NT2/D1 (cell line): ENCODE data around the gene ARID5A.
A peak's percentile ranks its signal among the peaks of the same experiment; 100 is the strongest.

Experiments used
- DNase-seq: peaks from one replicate; pipeline ENCODE4 v3.0.0-alpha.2; 2011; ENCODE audit warnings: low read depth, low spot score
- H3K27me3 ChIP-seq: 2 replicates; pipeline ENCODE4 v1.6.0; 2011; ENCODE audit warnings: mild to moderate bottlenecking; ENCODE audit not compliant: insufficient read length, insufficient read depth
- H3K36me3 ChIP-seq: 2 replicates; pipeline ENCODE4 v1.6.1; 2011; ENCODE audit warnings: mild to moderate bottlenecking, low read length, mixed read lengths; ENCODE audit not compliant: insufficient read depth, insufficient read length
- H3K4me1 ChIP-seq: 2 replicates; pipeline ENCODE4 v1.5.1; 2011; ENCODE audit not compliant: insufficient read depth, insufficient read length
- H3K4me3 ChIP-seq: 2 replicates; pipeline ENCODE4 v1.5.1; 2011; ENCODE audit warnings: low read depth; ENCODE audit not compliant: insufficient read length
- H3K9ac ChIP-seq: 2 replicates; pipeline ENCODE4 v1.6.0; 2011; ENCODE audit warnings: low read depth; ENCODE audit not compliant: insufficient read length
- H3K9me3 ChIP-seq: 2 replicates; pipeline ENCODE4 v1.5.1; 2011; ENCODE audit warnings: mild to moderate bottlenecking, low read length; ENCODE audit not compliant: insufficient read depth
- SUZ12 ChIP-seq: IDR thresholded peaks from 2 replicates; pipeline ENCODE4 v1.6.1; 2011; ENCODE audit not compliant: insufficient read length, insufficient read depth; ENCODE audit errors: extremely low read depth
- YY1 ChIP-seq: IDR thresholded peaks from 2 replicates; pipeline ENCODE4 v1.6.1; 2011; ENCODE audit not compliant: insufficient read length, insufficient read depth
- ZNF274 ChIP-seq: IDR thresholded peaks from 2 replicates; pipeline ENCODE4 v1.6.1; 2011; ENCODE audit warnings: mild to moderate bottlenecking, low read depth, low read length

Gene ARID5A

DNA sequence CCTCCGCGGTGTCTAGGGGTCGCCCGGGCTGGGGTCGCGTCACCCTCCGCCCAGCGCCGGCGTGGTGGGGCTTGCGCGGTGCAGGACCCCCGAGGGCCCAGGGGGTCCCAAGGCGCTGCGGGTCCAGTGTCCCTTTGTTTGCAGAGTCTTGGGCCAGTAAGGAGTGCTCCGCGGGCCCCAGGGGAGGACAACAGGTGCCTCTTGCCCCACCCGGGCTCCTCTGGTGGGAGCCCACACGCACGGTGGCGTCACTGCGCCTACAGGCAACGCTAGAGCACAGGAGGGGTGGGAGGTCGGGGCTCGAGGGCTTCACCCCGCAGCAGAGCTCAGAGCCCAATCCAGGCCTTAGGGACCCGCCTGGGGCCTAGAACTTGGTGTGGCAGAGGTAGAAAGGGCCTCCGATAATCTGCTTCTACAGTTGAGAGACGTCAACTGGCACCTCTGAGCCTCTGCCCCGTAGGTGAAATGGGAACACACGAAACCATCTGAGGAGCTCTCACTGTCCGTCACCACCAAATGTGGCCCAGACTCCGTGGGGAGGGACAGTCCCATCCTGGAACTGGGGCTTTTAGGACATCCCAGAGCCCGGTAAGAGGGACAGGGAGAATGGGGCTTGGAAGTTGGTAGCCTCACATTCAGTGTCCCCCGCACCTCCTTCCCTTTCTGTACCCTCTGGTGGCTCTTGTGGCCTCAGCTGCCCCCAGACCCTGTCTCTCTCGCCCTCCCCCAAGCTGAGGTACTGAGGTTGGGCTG, 1.4 kb downstream of the ARID5A start:
- peak overlapping the region; percentile 71 for H3K9ac ChIP-seq

DNA sequence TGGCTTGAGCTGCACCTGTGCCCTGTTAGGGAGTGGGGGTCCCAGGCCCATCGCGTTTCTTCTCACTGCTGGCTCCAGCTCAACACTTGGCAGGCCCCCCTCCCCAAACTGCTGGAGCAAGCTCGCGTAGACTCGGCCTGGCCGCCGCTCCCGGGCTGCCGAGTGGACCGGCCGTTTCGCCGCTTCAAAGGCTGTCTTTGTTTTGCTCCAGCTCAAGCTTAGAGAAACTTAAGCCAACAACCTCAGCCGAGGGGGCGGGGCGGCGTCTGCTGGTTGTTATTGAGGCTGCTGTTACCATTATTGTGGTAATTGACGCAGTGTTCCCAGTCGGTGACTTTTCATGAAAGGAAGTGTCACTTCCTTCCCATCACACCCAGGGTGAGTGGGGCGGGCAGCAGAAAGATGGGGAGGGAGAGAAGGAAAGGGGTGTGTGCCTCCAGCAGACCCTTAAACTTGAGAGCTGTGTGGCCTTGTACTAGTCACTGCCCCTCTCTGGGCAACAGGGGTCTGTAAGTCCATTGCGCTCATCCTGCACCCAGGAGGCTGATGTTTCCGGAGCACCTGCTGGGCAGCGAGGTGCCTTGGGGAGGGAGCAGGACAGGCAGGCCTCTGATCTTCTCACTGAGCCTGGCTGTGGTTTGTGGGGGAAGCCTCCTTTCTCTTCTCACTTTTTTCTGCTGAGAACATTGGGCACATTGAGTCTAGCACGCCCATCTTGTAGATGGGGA, 2.1 kb downstream of the ARID5A start:
- Histone ChIP-seq H3K4me1 (peaks cover 23% of the 10 kb centered on the region), H3K9me3 (no peaks in the 10 kb centered on the region), H3K27me3 (peaks cover 36% of the 10 kb centered on the region), H3K36me3 (no peaks in the 10 kb centered on the region), H3K4me3 (peak overlapping the region; percentile 36), H3K9ac (peak overlapping the region; percentile 54)
- TF ChIP-seq YY1 (no peak), SUZ12 (peak; percentile 78), ZNF274 (no peak)
- peak; percentile 95 for DNase-seq

More for the DNA sequence above, 1.4 kb downstream of the ARID5A start:
- Histone ChIP-seq H3K9me3 (no peaks in the 10 kb centered on the region), H3K4me1 (peaks cover 29% of the 10 kb centered on the region), H3K36me3 (no peaks in the 10 kb centered on the region), H3K4me3 (peak overlapping the region; percentile 36), H3K27me3 (peaks cover 36% of the 10 kb centered on the region)
- no peak for DNase-seq
- TF ChIP-seq SUZ12 (no peak), YY1 (no peak), ZNF274 (no peak)

DNA sequence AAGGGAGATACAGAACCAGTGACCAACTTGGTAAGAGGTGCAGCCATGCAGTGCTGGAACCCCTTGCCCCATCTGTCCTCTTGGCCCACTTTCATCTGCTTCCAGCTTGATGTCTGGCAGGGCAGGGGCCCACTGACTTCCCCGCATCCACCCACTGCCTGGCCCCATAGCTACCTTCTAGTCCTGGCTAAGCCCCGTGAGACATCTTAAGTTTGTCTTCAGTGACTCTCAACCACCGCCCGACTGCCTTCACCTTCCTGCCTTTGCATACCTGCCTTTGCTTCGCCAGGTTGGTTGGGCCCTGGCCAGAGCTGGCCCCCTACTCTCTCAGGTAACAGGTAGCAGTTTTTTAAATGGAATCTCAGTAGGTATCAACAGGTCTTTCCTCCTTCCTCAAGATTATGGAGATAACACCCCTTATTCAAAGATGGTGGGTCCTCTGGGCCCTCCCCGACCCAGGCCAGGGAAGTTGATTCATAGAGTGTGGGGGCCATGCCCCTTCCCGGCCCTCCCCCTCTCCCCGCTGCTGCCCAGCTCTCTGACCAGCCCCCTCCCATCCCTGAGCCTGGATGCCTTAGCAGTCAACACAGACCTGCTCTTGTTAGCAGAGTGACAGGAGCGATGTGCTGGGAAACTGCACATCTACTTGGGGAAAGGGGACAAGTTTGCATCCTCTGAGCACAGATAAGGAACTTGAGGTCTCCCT, 2.8 kb downstream of the ARID5A start:
- no peak for DNase-seq
- H3K4me3 ChIP-seq: peak overlapping the region; percentile 36
- H3K36me3 ChIP-seq: no peaks in the 10 kb centered on the region
- no peak for TF ChIP-seq ZNF274
- TF ChIP-seq YY1: no peak
- TF ChIP-seq SUZ12: no peak
- H3K27me3 ChIP-seq: peaks cover 36% of the 10 kb centered on the region
- H3K4me1 ChIP-seq: peaks cover 23% of the 10 kb centered on the region
- H3K9me3 ChIP-seq: no peaks in the 10 kb centered on the region
- no peak overlapping the region for H3K9ac ChIP-seq

DNA sequence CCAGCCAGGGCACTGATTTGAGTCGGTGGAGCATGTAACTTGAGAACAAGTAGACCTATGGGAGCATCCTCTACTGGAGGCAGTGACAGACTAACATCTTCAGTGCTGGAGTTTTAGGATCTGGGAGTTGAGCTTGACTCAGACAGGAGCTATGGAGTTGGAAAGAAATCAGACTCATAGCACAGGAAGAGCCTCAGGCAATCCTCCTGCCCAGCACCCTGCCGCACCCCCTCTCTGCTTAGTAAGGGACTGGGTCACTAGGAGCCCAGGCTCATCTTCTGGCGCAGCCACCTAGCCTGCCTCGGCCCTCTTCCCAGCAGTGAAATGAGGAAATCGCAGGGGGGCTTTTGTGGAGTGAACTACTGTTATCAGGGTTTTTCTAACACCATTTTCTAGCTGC, 3.6 kb downstream of the ARID5A start:
- peaks cover 29% of the 10 kb centered on the region for H3K27me3 ChIP-seq
- no peaks in the 10 kb centered on the region for H3K36me3 ChIP-seq
- H3K9ac ChIP-seq: no peak overlapping the region
- no peaks in the 10 kb centered on the region for H3K9me3 ChIP-seq
- TF ChIP-seq SUZ12: no peak
- TF ChIP-seq ZNF274: no peak
- TF ChIP-seq YY1: no peak
- no peak overlapping the region for H3K4me3 ChIP-seq
- no peak for DNase-seq
- H3K4me1 ChIP-seq: peaks cover 23% of the 10 kb centered on the region

DNA sequence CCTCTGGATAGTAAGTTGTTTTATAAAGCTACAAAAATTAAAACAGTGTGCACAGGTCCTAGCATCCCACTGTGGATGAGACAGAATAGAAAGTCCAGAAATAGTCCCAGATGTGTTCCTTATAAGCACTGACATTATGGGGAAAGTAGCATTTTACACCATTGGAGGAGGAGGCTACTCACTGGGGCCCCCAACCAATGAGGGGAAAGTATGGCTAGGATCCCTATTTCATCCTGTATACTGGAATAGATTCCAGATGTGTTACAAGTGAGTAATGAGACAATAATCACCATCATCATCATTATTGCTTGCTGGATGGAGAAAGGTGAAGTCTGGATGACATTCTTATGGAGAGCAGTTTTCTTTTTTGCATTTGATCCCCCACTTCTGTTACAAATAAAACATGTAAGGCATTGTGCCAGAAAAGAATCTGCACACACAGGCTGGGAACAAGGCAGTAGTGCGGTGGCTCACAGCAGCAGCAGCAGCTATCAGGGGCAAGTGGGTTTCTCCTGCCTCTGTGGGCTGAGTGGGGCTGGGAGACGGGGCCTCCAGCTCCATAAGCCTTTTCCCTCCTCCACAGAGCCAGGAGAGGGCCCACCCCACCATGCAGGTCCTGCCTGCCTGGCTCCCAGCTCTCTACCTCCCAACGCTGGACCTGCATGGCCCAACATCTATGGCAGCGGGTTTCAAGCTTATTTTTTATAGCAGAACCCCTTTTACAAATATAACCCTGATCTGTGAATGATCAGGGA, 5.0 kb downstream of the ARID5A start:
- Histone ChIP-seq H3K36me3 (no peaks in the 10 kb centered on the region), H3K4me3 (no peak overlapping the region), H3K4me1 (peaks cover 16% of the 10 kb centered on the region), H3K9ac (no peak overlapping the region), H3K9me3 (peaks cover 8% of the 10 kb centered on the region; the same call in 1 of the 2 replicates), H3K27me3 (peaks cover 22% of the 10 kb centered on the region)
- no peak for DNase-seq
- TF ChIP-seq YY1: no peak

DNA sequence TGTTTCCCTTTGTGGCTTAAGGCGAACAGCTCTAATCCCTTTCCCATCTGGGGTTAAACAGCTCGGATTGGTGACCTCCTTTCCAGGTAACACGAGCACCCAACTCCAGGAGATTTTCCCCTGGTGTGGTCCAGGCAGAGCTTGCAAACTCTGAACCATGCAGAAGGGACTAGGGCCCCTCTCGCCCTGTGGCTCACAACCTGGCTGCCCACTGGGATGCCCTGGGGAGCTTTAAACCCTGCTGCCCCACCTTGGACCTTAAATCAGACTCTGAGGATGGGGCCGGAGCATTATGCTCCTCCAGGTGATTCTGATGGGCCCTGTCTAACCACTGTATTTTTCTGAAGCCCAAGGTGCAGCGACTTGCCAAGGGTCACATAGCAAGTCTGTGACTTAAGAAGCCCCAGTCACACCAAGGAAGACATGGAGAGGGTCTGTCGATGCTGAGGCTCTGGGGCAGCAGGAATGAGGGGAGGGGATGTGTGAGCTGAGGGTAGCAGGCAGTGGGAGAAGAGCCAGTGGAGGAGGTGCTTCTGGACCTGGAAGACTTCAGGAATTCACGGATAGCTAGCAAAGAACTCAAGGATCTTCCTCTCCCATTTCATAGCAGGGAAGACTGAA, 5.9 kb downstream of the ARID5A start:
- Histone ChIP-seq H3K4me3 (no peak overlapping the region), H3K9me3 (peaks cover 9% of the 10 kb centered on the region; the same call in 1 of the 2 replicates), H3K27me3 (peaks cover 15% of the 10 kb centered on the region), H3K36me3 (peaks cover 2% of the 10 kb centered on the region), H3K9ac (no peak overlapping the region), H3K4me1 (peaks cover 21% of the 10 kb centered on the region)
- no peak for DNase-seq
- TF ChIP-seq YY1 (no peak), SUZ12 (no peak), ZNF274 (no peak)
